ENCODE measurements around the gene HIPK2.

- TF ChIP-seq CTCF (IDR thresholded peaks at IDR 0.05) (no peak), POLR2A (IDR thresholded peaks at IDR 0.05; ENCODE audit: low read depth) (no peak)
Measured at GRCh38 chr7:139526578-139527544, 250.9 kb downstream of the HIPK2 start.
